Measurements from ENCODE around the gene NTSR1. TPM values are rescaled to one million over a fixed set of nuclear protein-coding genes. Genes with fewer than 3 reads are reported as not detected.

NTSR1 gene
- total RNA-seq, 1 donor from 2014 or later: 0.26 TPM

DNA sequence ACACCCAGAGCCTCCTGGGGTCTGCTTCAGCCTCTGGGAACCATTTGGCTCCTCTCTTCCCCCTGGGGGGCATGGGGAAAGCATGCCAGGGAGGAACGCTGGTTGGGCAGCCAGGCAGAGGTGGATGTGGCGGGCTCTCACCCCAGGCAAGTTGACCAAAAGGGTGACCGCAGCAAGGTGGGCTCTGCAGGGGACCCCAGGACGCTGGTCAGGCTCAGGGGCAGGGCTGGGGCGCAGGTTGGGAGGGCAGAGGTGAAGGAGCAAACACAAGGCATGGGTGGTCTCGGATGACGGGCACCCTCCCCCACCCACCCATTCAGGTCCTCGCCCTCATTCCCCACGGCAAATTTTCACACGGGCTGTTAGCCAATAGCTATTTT is 57.4 kb downstream of the NTSR1 start:
- Histone ChIP-seq H3K9ac (no peak overlapping the region), H3K27ac (no peak overlapping the region), H3K4me3 (no peak overlapping the region), H4K20me1 (ENCODE audit: low read depth) (no peaks in the 10 kb centered on the region), H3K79me2 (ENCODE audit: low read depth) (no peaks in the 10 kb centered on the region), H3K27me3 (no peaks in the 10 kb centered on the region), H3F3A (ENCODE audit: low read depth) (peaks cover 6% of the 10 kb centered on the region), H3K9me3 (ENCODE audit: low read depth) (no peaks in the 10 kb centered on the region), H3K4me1 (peaks cover 13% of the 10 kb centered on the region), H3K4me2 (no peak overlapping the region), H2AFZ (replicated peaks) (no peak overlapping the region), H3K36me3 (no peaks in the 10 kb centered on the region)
- Mint-ChIP-seq H3K27ac (no peak overlapping the region), H3K4me1 (peaks cover 28% of the 10 kb centered on the region), H3K36me3 (no peaks in the 10 kb centered on the region), H3K4me3 (no peak overlapping the region), H3K27me3 (ENCODE audit: insufficient read depth, low read depth) (peaks cover 8% of the 10 kb centered on the region), H3K9me3 (no peaks in the 10 kb centered on the region)
- DNase-seq (ENCODE audit: low spot score): no peak
- TF ChIP-seq EZH2phosphoT487 (IDR thresholded peaks at IDR 0.05) (no peak), EZH2 (IDR thresholded peaks at IDR 0.05) (no peak)
- TF ChIP-seq, protein P1, sequence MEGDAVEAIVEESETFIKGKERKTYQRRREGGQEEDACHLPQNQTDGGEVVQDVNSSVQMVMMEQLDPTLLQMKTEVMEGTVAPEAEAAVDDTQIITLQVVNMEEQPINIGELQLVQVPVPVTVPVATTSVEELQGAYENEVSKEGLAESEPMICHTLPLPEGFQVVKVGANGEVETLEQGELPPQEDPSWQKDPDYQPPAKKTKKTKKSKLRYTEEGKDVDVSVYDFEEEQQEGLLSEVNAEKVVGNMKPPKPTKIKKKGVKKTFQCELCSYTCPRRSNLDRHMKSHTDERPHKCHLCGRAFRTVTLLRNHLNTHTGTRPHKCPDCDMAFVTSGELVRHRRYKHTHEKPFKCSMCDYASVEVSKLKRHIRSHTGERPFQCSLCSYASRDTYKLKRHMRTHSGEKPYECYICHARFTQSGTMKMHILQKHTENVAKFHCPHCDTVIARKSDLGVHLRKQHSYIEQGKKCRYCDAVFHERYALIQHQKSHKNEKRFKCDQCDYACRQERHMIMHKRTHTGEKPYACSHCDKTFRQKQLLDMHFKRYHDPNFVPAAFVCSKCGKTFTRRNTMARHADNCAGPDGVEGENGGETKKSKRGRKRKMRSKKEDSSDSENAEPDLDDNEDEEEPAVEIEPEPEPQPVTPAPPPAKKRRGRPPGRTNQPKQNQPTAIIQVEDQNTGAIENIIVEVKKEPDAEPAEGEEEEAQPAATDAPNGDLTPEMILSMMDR (IDR thresholded peaks at IDR 0.05): no peak

DNA sequence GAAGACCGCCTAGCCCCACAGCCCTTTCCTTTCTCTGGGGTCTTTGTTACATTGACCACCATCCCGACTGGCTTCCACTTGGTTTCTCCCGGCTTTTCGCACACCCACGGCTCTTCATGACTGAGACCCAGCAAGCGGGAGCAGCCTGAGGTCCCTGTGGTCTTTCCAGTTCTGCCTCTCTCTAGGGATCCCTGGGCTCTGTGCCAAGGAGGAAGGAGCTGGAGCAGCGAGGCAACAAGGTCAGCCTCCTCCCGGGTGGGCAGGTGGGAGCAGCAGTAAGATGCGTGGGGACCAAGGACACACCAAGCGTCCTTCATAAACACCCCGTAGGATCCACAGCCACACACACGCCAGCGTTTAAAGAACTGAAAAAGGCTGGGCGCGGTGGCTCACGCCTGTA is 58.1 kb downstream of the NTSR1 start:
- Histone ChIP-seq H3K36me3 (no peaks in the 10 kb centered on the region), H3K9ac (no peak overlapping the region), H3F3A (ENCODE audit: low read depth) (no peaks in the 10 kb centered on the region), H4K20me1 (ENCODE audit: low read depth) (no peaks in the 10 kb centered on the region), H2AFZ (replicated peaks) (no peak overlapping the region), H3K4me1 (peaks cover 9% of the 10 kb centered on the region), H3K4me3 (no peak overlapping the region), H3K27me3 (no peaks in the 10 kb centered on the region), H3K27ac (no peak overlapping the region), H3K9me3 (ENCODE audit: low read depth) (no peaks in the 10 kb centered on the region), H3K79me2 (ENCODE audit: low read depth) (no peaks in the 10 kb centered on the region), H3K4me2 (no peak overlapping the region)
- Mint-ChIP-seq H3K9me3 (no peaks in the 10 kb centered on the region), H3K36me3 (no peaks in the 10 kb centered on the region), H3K4me3 (no peak overlapping the region), H3K4me1 (peaks cover 28% of the 10 kb centered on the region), H3K27ac (peak overlapping the region; percentile 97), H3K27me3 (ENCODE audit: insufficient read depth, low read depth) (peaks cover 8% of the 10 kb centered on the region)
- TF ChIP-seq EZH2 (IDR thresholded peaks at IDR 0.05) (no peak), EZH2phosphoT487 (IDR thresholded peaks at IDR 0.05) (no peak)
- TF ChIP-seq, protein P1 (IDR thresholded peaks at IDR 0.05): no peak
- no peak for DNase-seq (ENCODE audit: low spot score)

DNA sequence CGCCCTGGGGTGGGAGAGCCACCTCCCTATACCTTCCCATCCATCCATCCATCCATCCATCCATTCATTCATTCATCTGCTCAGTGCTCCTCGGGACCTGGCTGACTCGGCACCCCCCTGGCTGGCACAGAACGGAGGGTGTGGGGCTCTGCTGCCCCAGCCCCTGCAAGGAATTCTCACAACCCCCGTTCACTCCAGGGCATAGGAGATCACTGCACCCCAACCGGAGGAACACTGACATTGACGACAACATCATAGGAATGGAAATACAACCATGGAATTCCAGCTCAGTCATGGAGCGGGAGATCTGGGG is 59.6 kb downstream of the NTSR1 start:
- H3K4me3 Mint-ChIP-seq: peak overlapping the region; percentile 71
- H3K27me3 ChIP-seq: no peaks in the 10 kb centered on the region
- H3K36me3 Mint-ChIP-seq: no peaks in the 10 kb centered on the region
- no peaks in the 10 kb centered on the region for H3K9me3 ChIP-seq (ENCODE audit: low read depth)
- no peaks in the 10 kb centered on the region for H3F3A ChIP-seq (ENCODE audit: low read depth)
- no peak overlapping the region for H2AFZ ChIP-seq (replicated peaks)
- peaks cover 9% of the 10 kb centered on the region for H3K4me1 ChIP-seq
- no peaks in the 10 kb centered on the region for H3K36me3 ChIP-seq
- no peak overlapping the region for H3K9ac ChIP-seq
- TF ChIP-seq EZH2phosphoT487 (IDR thresholded peaks at IDR 0.05) (no peak), EZH2 (IDR thresholded peaks at IDR 0.05) (no peak)
- TF ChIP-seq, protein P1 (IDR thresholded peaks at IDR 0.05): no peak
- H3K27ac ChIP-seq: no peak overlapping the region
- no peaks in the 10 kb centered on the region for H3K9me3 Mint-ChIP-seq
- peaks cover 40% of the 10 kb centered on the region for H3K4me1 Mint-ChIP-seq
- H3K79me2 ChIP-seq (ENCODE audit: low read depth): no peaks in the 10 kb centered on the region
- no peak for DNase-seq (ENCODE audit: low spot score)
- H3K4me2 ChIP-seq: no peak overlapping the region
- H3K27ac Mint-ChIP-seq: peak overlapping the region; percentile 99
- H3K4me3 ChIP-seq: no peak overlapping the region
- H4K20me1 ChIP-seq (ENCODE audit: low read depth): no peaks in the 10 kb centered on the region
- H3K27me3 Mint-ChIP-seq (ENCODE audit: insufficient read depth, low read depth): peaks cover 8% of the 10 kb centered on the region

Measured in neural progenitor cell (in vitro differentiated cells).